ENCODE measurements around the gene MLXIPL.
"Not testable (repeated sequence)": the region's sequence is repeated elsewhere in the genome, so short reads cannot be mapped to it uniquely, and the experiment has no call there.

The MLXIPL gene

GRCh38 chr7:73557397-73558257, 66.7 kb downstream of the MLXIPL start, which contains the start of gene BCL7B:
Gene BCL7B (minus strand): TSS chr7:73557690. CDS start chr7:73557578, 112 bp downstream.
- no peak for TF ChIP-seq CTCF (IDR thresholded peaks at IDR 0.05; ENCODE audit: insufficient read depth, low read length, missing control alignments)
- CTCF ChIA-PET = interaction anchor here (1.0 to 1.6 kb wide), 3 partner anchors 10 to 168 kb away, joined by 3 to 4 read pairs (median 3); no protein-coding TSS in a partner anchor
- POLR2A ChIA-PET = interaction anchor here (1.0 kb wide), 2 partner anchors 11 to 21 kb away, joined by 3 to 4 read pairs; partner anchors contain the start of gene TBL2
- DNase-seq (ENCODE audit: low read depth, low spot score) = no peak
- H3K4me3 ChIP-seq (ENCODE audit: low read depth, low read length) = peak within 1 kb of the TSS; percentile 84

- ChIA-PET POLR2A (interaction anchor here (0.6 to 1.0 kb wide), 3 partner anchors 10 to 21 kb away, joined by 3 to 4 read pairs (median 3); partner anchors contain the start of gene TBL2), CTCF (interaction anchor here (1.0 kb wide), 2 partner anchors 10 to 20 kb away, joined by 3 read pairs; no protein-coding TSS in a partner anchor)
- peak; percentile 36 for DNase-seq (ENCODE audit: low read depth, low spot score)
- TF ChIP-seq CTCF (IDR thresholded peaks at IDR 0.05; ENCODE audit: insufficient read depth, low read length, missing control alignments) = no peak
- H3K4me3 ChIP-seq (ENCODE audit: low read depth, low read length) = peak overlapping the region; percentile 84
Observed at GRCh38 chr7:73557108-73557396, 67.3 kb downstream of the MLXIPL start.

- POLR2A ChIA-PET = interaction anchor here (0.6 to 1.0 kb wide), 3 partner anchors 9 to 22 kb away, joined by 3 to 4 read pairs (median 3); partner anchors contain the start of gene TBL2
- CTCF ChIA-PET = interaction anchor here (1.0 kb wide), 2 partner anchors 10 to 20 kb away, joined by 3 read pairs; no protein-coding TSS in a partner anchor
- no peak for TF ChIP-seq CTCF (IDR thresholded peaks at IDR 0.05; ENCODE audit: insufficient read depth, low read length, missing control alignments)
- H3K4me3 ChIP-seq (ENCODE audit: low read depth, low read length) = peak overlapping the region; percentile 76
- no peak for DNase-seq (ENCODE audit: low read depth, low spot score)
Observed at GRCh38 chr7:73556208-73557107, 67.9 kb downstream of the MLXIPL start.

GRCh38 chr7:73555411-73555982, 68.8 kb downstream of the MLXIPL start:
- POLR2A ChIA-PET = no interaction called here
- CTCF ChIA-PET = no interaction called here
- TF ChIP-seq CTCF (IDR thresholded peaks at IDR 0.05; ENCODE audit: insufficient read depth, low read length, missing control alignments) = no peak
- H3K4me3 ChIP-seq (ENCODE audit: low read depth, low read length) = no peak overlapping the region
- DNase-seq (ENCODE audit: low read depth, low spot score) = no peak

- CTCF ChIA-PET; DNase-seq (ENCODE audit: low read depth, low spot score); H3K4me3 ChIP-seq (ENCODE audit: low read depth, low read length); POLR2A ChIA-PET: not testable (repeated sequence)
Observed at GRCh38 chr7:73550093-73550492, 74.2 kb downstream of the MLXIPL start.

- no peak for DNase-seq (ENCODE audit: low read depth, low spot score)
- POLR2A ChIA-PET = interaction anchor here (1.1 kb wide), 1 partner anchor 27 kb away, joined by 3 read pairs; the partner anchor contains the start of gene BAZ1B
- no peak overlapping the region for H3K4me3 ChIP-seq (ENCODE audit: low read depth, low read length)
- CTCF ChIA-PET = no interaction called here
- no peak for TF ChIP-seq CTCF (IDR thresholded peaks at IDR 0.05; ENCODE audit: insufficient read depth, low read length, missing control alignments)
Observed at GRCh38 chr7:73549176-73549575, 75.1 kb downstream of the MLXIPL start.

Data from AG04449 (cell line).